NCI-H1417 treated with DMSO at 0.1 percent for 48 hours (cell line): ENCODE measurements around the gene EFCAB11.

Experiments
- DNase-seq: peaks from one replicate; lab custom pipeline; 2025; lab: John Stamatoyannopoulos, UW

The EFCAB11 gene

GRCh38 chr14:89957376-89957775 lies 2.8 kb upstream of the EFCAB11 start:
- no peak for DNase-seq

DNA sequence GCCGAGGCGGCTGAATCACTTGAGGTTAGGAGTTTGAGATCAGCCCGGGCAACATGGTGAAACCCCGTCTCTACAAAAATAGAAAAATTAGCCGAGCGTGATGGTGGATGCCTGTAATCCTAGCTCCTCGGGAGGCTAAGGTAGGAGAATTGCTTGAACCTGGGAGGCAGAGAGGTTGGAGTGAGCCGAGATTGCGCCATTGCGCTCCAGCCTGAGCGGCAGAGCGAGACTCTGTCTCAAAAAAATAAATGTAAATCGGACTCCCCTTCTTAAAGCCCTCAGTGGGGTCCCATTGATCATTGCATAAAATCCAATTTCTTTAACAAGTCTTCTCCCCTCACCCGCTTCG lies 2.1 kb upstream of the EFCAB11 start:
- no peak for DNase-seq

- peak; percentile 73 for DNase-seq
Measured at GRCh38 chr14:89955745-89956660, 1.5 kb upstream of the EFCAB11 start, which contains the start of gene TDP1. Gene TDP1 (plus strand): TSS chr14:89955927. CDS start chr14:89963115, 7,188 bp downstream.

GRCh38 chr14:89955022-89955744 lies 653 bp upstream of the EFCAB11 start:
- DNase-seq, result no peak

GRCh38 chr14:89953602-89954001 lies 928 bp downstream of the EFCAB11 start:
- DNase-seq, result no peak

DNA sequence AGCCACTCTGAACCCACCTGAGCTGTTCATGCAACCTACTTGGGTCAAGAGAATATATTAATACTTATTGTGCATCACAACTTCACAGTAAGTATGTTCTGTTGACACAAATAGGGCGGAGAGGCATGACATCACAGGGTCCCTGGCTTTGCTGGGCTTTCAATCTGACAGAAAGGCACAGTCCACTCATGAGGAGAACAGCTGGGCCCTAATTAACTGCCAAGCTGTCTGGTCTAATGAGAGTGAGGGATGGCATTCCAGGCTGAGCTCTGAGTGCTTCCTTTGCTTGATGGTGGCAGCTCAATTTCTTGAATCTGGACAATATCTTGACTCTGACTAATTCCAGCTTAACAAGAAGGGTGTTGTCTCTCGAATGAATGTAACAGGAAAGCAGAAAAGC lies 2.0 kb downstream of the EFCAB11 start:
- no peak for DNase-seq

DNA sequence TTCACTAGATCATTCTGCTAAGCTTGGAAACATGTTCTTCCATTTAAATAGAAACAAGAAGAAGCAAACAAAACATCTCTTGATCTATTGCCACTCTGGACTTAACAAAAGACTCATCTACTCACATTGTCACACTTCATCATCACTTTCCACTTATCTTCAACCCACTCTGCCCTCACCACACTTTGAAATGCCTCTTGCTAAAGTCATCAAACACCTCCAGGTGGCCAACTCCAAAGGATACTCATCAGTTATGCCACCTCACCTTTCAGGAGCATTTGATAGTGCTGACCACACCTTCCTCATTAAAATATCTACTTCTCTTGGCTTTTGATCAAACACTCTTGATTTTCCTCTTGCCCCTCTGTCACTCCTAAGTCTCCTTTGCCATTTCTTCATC lies 7.2 kb downstream of the EFCAB11 start:
- DNase-seq, result no peak

GRCh38 chr14:89941830-89942377 lies 12.6 kb downstream of the EFCAB11 start:
- DNase-seq, result no peak

GRCh38 chr14:89936654-89937185 lies 17.8 kb downstream of the EFCAB11 start:
- DNase-seq, result peak; percentile 11

GRCh38 chr14:89933002-89933401 lies 21.5 kb downstream of the EFCAB11 start:
- no peak for DNase-seq

DNA sequence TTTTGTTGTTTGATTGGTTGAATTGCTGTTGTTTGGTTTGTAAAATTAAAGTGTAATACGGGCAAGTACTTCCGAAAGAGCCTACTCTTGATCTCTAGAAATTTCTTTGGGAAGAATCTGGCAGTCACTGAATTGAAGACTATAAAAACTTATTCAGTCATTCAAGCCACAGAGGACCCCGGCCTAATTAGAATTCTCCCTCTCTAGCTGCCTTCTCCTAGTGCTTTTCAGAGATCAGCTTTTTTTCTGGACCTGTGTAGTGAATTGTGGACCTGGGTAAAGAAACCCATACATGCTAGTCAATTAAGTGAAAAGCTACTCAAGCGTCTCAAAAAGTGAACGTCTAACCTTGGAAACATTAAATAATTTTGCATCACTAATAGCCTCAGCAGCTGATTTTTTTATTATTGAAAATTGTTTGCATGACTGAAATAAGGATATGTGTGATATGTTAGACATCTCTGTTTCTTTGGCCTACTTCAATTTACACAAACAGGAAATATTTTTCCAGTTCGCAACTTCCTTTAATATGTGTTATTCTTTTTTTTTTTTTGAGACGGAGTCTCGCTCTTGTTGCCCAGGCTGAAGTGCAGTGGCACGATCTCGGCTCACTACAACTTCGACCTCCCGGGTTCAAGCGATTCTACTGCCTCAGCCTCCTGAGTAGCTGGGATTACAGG lies 27.2 kb downstream of the EFCAB11 start:
- no peak for DNase-seq

DNA sequence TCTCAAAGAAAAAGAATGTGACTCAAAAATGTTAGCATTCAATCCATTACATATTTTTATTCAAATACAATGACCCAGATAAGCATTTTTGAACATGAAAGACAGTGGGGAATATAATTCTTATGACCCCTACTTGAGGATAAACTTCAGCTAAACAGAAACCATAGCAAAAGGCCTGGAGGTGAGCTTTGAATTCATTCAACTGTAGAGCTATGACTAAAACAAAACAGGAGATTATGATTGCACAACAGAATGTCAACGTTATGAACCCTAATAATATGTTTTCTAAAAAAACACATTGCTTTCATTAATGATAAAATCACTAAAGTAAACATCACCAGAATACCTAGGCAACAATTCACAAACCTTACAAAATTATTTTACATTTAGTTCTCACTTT lies 27.8 kb downstream of the EFCAB11 start:
- DNase-seq, result no peak

DNA sequence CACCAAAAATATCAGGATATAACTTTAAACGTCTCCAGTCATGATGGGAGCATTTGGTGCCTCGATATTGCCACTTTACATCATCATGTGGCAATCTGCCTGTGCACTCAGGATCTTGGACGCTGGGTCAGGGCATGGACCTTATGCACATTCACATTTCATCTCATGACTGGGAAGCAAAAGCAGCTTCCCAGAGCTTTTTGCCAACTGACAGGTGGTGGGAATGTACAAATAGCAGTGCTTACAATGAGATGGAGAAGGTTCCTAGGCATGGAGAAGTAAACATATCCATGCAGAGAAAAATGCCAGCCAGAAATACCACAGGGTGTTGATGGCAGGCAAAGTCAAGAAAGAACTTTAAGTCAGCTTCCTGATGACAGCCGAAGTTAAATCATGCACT lies 30.3 kb downstream of the EFCAB11 start:
- no peak for DNase-seq

- DNase-seq, result no peak
Measured at GRCh38 chr14:89922031-89922907, 32.3 kb downstream of the EFCAB11 start.

DNA sequence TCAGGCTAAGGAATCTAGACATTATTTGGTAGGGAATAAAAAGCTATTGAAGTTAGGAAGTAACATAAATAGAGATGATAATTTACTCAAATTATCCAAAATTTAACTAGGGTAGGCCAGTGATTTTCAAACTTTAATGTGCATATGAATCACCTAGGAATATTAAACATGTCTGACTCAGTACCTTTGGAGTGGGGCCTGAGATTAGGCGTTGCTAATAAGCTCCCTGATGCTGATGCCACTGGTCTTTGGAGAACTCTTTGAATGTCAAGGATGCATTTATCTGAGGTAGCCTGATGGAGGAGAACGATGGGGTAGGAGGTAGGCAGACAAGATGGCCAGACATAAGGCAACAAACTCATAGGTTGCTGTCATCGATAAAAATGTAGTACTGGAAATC lies 33.2 kb downstream of the EFCAB11 start:
- no peak for DNase-seq

DNA sequence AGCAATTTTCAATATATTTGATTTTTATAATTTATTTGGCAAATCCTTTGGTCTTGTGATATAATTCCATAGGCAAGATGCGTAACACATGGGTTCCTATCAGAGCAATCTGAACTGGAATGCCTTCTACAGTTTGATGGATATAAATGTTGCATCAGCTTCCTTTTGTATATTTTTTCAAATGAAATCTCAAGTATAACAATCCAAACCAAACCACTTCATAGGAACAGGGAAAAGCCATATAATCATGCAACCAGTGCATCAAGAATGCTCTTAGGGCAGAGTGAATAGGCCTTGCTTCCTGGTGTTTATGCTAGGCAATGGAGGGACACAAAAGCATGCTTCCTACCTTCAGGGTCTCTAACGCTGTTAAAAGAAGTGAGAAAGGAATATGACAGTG lies 34.5 kb downstream of the EFCAB11 start:
- no peak for DNase-seq

GRCh38 chr14:89918721-89919120 lies 35.8 kb downstream of the EFCAB11 start:
- no peak for DNase-seq

DNA sequence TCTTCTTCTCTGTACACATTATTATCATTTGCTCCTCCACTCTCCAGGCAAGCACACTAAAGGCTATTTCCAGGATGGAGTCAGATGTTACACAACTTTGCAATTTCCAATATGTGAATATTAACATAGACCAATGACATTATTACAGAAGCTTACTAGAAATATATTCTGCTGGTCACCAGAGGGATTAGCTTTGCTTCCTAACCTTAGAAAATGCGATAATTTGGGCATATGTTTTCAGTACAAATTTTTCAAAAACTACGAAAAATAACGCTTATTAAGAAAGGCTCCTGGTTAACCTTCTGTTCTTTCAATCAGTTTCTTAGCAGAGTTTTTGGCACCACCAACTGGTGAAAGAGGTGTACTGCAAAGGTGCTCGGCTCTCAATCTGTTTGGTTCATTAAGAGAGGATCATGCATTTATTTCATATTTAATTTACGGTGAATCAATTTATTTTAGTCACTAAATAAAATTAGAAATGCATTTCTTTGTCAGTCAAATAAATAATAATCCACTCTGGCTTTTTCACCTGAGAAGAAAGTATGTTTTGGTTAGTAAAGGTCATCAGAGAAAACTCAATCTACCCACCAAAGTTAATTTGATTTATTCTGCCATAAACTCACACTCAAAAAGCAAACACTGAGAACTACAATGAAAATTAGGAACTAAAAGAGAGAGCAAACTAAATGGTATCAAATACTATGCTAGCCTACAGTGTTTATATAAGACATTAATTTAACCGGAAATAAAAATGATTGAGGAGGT lies 39.2 kb downstream of the EFCAB11 start:
- DNase-seq, result peak; percentile 29

DNA sequence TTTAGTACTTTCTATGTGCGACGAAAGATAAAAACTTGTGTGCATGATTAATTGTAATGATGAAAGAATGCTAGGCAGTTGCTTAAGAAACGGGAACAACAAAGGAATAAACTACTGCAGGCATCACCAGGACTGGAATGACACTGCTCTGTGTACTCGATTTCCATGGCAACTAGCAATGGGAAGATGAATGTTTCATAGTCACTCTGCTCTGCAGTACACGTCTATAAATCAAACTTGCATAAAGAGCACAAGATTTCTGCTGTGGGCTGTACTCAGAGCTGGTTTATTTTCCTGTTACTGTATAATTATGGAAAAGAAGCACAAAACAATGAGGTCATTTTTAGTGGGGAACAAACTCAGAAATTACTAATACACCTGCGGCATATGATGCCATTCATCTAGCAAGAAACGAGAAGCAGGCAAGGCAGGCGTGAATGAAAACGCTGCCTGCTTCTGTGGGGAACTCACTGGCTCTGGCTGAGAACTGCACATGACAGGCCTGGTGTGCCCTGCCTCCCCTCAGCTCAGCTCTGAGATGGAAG lies 41.8 kb downstream of the EFCAB11 start:
- peak; percentile 64 for DNase-seq

GRCh38 chr14:89912221-89912620 lies 42.3 kb downstream of the EFCAB11 start:
- DNase-seq, result no peak
